ENCODE data around the gene CYTH2.
A peak's percentile ranks its signal among the peaks of the same experiment; 100 is the strongest.

Gene CYTH2

GRCh38 chr19:48469934-48470680 is 938 bp downstream of the CYTH2 start:
- Histone ChIP-seq H3K27ac (ENCODE audit: low read depth, low read length) (no peak overlapping the region), H3K27me3 (ENCODE audit: control insufficient read depth, insufficient read depth, low read length) (no peaks in the 10 kb centered on the region), H3K4me1 (ENCODE audit: control insufficient read depth, insufficient read depth, low read length) (peaks cover 5% of the 10 kb centered on the region; the same call in 1 of the 2 replicates), H3K9ac (ENCODE audit: low read length) (peak overlapping the region; percentile 72), H3K36me3 (ENCODE audit: control insufficient read depth, insufficient read depth, low read length) (peaks cover 49% of the 10 kb centered on the region), H3K9me3 (ENCODE audit: control insufficient read depth, insufficient read depth, low read depth, low read length) (no peaks in the 10 kb centered on the region), H3K4me3 (ENCODE audit: low read depth, low read length) (peak overlapping the region; percentile 79)

GRCh38 chr19:48470856-48471255 is 1.7 kb downstream of the CYTH2 start:
- no peak overlapping the region for H3K4me3 ChIP-seq (ENCODE audit: low read depth, low read length)
- peaks cover 57% of the 10 kb centered on the region for H3K36me3 ChIP-seq (ENCODE audit: control insufficient read depth, insufficient read depth, low read length)
- H3K9ac ChIP-seq (ENCODE audit: low read length), result no peak overlapping the region

DNA sequence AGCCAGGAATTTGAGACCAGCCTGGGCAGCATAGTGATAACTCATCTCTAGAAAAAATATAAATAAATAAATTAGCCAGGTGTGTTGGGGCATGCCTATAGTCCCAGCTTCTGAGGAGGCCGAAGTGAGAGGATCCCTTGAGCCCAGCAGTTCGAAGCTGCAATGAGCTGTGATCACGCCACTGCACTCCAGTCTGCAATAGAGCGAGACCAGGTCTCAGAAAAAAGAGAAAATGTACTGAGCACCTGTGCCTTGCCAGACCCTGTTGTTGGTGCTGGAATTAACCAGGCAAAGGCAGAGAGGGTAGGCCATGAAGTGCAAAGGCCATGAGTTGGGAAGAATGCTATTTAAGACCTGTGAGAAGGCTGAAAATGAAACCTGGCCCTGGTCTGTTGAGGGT is 2.7 kb downstream of the CYTH2 start:
- H3K9me3 ChIP-seq (ENCODE audit: control insufficient read depth, insufficient read depth, low read depth, low read length), result no peaks in the 10 kb centered on the region
- H3K9ac ChIP-seq (ENCODE audit: low read length), result no peak overlapping the region
- no peaks in the 10 kb centered on the region for H3K27me3 ChIP-seq (ENCODE audit: control insufficient read depth, insufficient read depth, low read length)
- H3K36me3 ChIP-seq (ENCODE audit: control insufficient read depth, insufficient read depth, low read length), result peaks cover 65% of the 10 kb centered on the region
- H3K27ac ChIP-seq (ENCODE audit: low read depth, low read length), result no peak overlapping the region
- no peak overlapping the region for H3K4me3 ChIP-seq (ENCODE audit: low read depth, low read length)
- H3K4me1 ChIP-seq (ENCODE audit: control insufficient read depth, insufficient read depth, low read length), result peaks cover 5% of the 10 kb centered on the region; the same call in 1 of the 2 replicates

More at GRCh38 chr19:48470856-48471255, 1.7 kb downstream of the CYTH2 start:
- Histone ChIP-seq H3K4me1 (ENCODE audit: control insufficient read depth, insufficient read depth, low read length) (peaks cover 5% of the 10 kb centered on the region; the same call in 1 of the 2 replicates), H3K27me3 (ENCODE audit: control insufficient read depth, insufficient read depth, low read length) (no peaks in the 10 kb centered on the region), H3K27ac (ENCODE audit: low read depth, low read length) (no peak overlapping the region), H3K9me3 (ENCODE audit: control insufficient read depth, insufficient read depth, low read depth, low read length) (no peaks in the 10 kb centered on the region)

GRCh38 chr19:48473161-48473966 is 4.2 kb downstream of the CYTH2 start:
- H3K4me1 ChIP-seq (ENCODE audit: control insufficient read depth, insufficient read depth, low read length), result peaks cover 2% of the 10 kb centered on the region
- no peak overlapping the region for H3K4me3 ChIP-seq (ENCODE audit: low read depth, low read length)
- no peak overlapping the region for H3K27ac ChIP-seq (ENCODE audit: low read depth, low read length)
- no peaks in the 10 kb centered on the region for H3K9me3 ChIP-seq (ENCODE audit: control insufficient read depth, insufficient read depth, low read depth, low read length)
- H3K36me3 ChIP-seq (ENCODE audit: control insufficient read depth, insufficient read depth, low read length), result peaks cover 79% of the 10 kb centered on the region
- no peaks in the 10 kb centered on the region for H3K27me3 ChIP-seq (ENCODE audit: control insufficient read depth, insufficient read depth, low read length)
- H3K9ac ChIP-seq (ENCODE audit: low read length), result no peak overlapping the region

GRCh38 chr19:48474084-48474592 is 5.0 kb downstream of the CYTH2 start:
- Histone ChIP-seq H3K9me3 (ENCODE audit: control insufficient read depth, insufficient read depth, low read depth, low read length) (no peaks in the 10 kb centered on the region), H3K9ac (ENCODE audit: low read length) (no peak overlapping the region), H3K4me3 (ENCODE audit: low read depth, low read length) (no peak overlapping the region), H3K27ac (ENCODE audit: low read depth, low read length) (no peak overlapping the region; the same call in 1 of the 2 replicates), H3K27me3 (ENCODE audit: control insufficient read depth, insufficient read depth, low read length) (no peaks in the 10 kb centered on the region), H3K36me3 (ENCODE audit: control insufficient read depth, insufficient read depth, low read length) (peaks cover 84% of the 10 kb centered on the region), H3K4me1 (ENCODE audit: control insufficient read depth, insufficient read depth, low read length) (no peaks in the 10 kb centered on the region; the same call in none of the 2 replicates)

GRCh38 chr19:48475369-48476068 is 6.3 kb downstream of the CYTH2 start:
- H3K9ac ChIP-seq (ENCODE audit: low read length), result no peak overlapping the region
- H3K4me1 ChIP-seq (ENCODE audit: control insufficient read depth, insufficient read depth, low read length), result no peaks in the 10 kb centered on the region; the same call in 1 of the 2 replicates
- H3K27ac ChIP-seq (ENCODE audit: low read depth, low read length), result no peak overlapping the region
- H3K9me3 ChIP-seq (ENCODE audit: control insufficient read depth, insufficient read depth, low read depth, low read length), result no peaks in the 10 kb centered on the region
- no peak overlapping the region for H3K4me3 ChIP-seq (ENCODE audit: low read depth, low read length)
- peaks cover 83% of the 10 kb centered on the region for H3K36me3 ChIP-seq (ENCODE audit: control insufficient read depth, insufficient read depth, low read length)
- no peaks in the 10 kb centered on the region for H3K27me3 ChIP-seq (ENCODE audit: control insufficient read depth, insufficient read depth, low read length)

GRCh38 chr19:48476176-48476575 is 7.0 kb downstream of the CYTH2 start:
- Histone ChIP-seq H3K4me3 (ENCODE audit: low read depth, low read length) (no peak overlapping the region), H3K4me1 (ENCODE audit: control insufficient read depth, insufficient read depth, low read length) (peaks cover 3% of the 10 kb centered on the region), H3K27ac (ENCODE audit: low read depth, low read length) (no peak overlapping the region), H3K9me3 (ENCODE audit: control insufficient read depth, insufficient read depth, low read depth, low read length) (no peaks in the 10 kb centered on the region), H3K36me3 (ENCODE audit: control insufficient read depth, insufficient read depth, low read length) (peaks cover 77% of the 10 kb centered on the region), H3K27me3 (ENCODE audit: control insufficient read depth, insufficient read depth, low read length) (no peaks in the 10 kb centered on the region), H3K9ac (ENCODE audit: low read length) (no peak overlapping the region)

DNA sequence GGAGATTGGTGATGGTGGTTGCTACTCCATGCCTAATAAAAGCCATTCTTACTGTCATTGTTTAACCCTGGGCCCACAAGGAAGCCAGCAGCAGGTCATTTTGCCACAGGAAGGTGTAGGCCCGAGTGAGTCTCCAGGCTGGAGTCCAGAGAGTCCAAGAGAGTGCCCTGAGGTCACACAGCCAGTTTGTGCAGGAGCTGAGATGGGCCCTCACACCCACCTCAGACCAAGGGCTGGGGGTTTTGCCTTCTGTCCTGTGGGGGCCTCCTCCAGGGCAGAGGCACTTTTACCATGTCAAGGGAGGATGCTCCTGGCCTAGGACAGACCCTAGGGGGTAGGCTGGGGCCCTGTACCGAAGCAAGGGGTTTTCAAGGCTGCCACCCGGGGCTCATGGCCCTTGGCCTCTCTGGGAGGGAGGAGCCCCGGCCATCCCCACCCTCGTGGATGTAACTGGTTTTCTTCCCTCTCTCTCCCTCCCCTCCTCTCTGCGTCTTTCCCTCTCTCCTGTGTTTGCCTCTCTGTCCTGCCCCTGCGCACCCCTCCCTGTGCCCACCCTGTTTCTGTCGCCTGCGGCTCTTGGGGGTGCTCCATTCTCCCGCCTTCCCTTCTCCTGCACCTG is 8.0 kb downstream of the CYTH2 start:
- Histone ChIP-seq H3K4me3 (ENCODE audit: low read depth, low read length) (no peak overlapping the region), H3K9me3 (ENCODE audit: control insufficient read depth, insufficient read depth, low read depth, low read length) (no peaks in the 10 kb centered on the region), H3K36me3 (ENCODE audit: control insufficient read depth, insufficient read depth, low read length) (peaks cover 67% of the 10 kb centered on the region), H3K9ac (ENCODE audit: low read length) (no peak overlapping the region), H3K27me3 (ENCODE audit: control insufficient read depth, insufficient read depth, low read length) (no peaks in the 10 kb centered on the region), H3K27ac (ENCODE audit: low read depth, low read length) (no peak overlapping the region), H3K4me1 (ENCODE audit: control insufficient read depth, insufficient read depth, low read length) (peaks cover 5% of the 10 kb centered on the region)

- Histone ChIP-seq H3K36me3 (ENCODE audit: control insufficient read depth, insufficient read depth, low read length) (peaks cover 60% of the 10 kb centered on the region), H3K27ac (ENCODE audit: low read depth, low read length) (no peak overlapping the region), H3K4me3 (ENCODE audit: low read depth, low read length) (no peak overlapping the region), H3K9me3 (ENCODE audit: control insufficient read depth, insufficient read depth, low read depth, low read length) (no peaks in the 10 kb centered on the region), H3K9ac (ENCODE audit: low read length) (no peak overlapping the region), H3K27me3 (ENCODE audit: control insufficient read depth, insufficient read depth, low read length) (no peaks in the 10 kb centered on the region), H3K4me1 (ENCODE audit: control insufficient read depth, insufficient read depth, low read length) (peaks cover 5% of the 10 kb centered on the region)
Measured at GRCh38 chr19:48477698-48478338, 8.6 kb downstream of the CYTH2 start.

All from HUES6 (cell line).